PC-3 (cell line): ENCODE measurements around the gene ZNF407.

Source experiments
- CTCF ChIP-seq: fragments of 300-600 bp; sonication (generic); conservative IDR thresholded peaks from 2 replicates; pipeline ENCODE4 v1.5.1; 2017; ENCODE audit warnings: antibody characterized with exemption, low read depth, mild to moderate bottlenecking, low read length
- EZH2phosphoT487 ChIP-seq: fragments of 300-600 bp; sonication (generic); IDR thresholded peaks from 2 replicates; pipeline ENCODE4 v1.6.1; 2018; ENCODE audit warnings: mild to moderate bottlenecking, antibody characterized with exemption, low read length, borderline replicate concordance

GRCh38 chr18:74604774-74605173, 7.1 kb downstream of the ZNF407 start:
- TF ChIP-seq CTCF (no peak), EZH2phosphoT487 (no peak)
